ENCODE results near the gene ANKIB1. TPM values are rescaled to one million over a fixed set of nuclear protein-coding genes. Genes with fewer than 3 reads are reported as not detected.
"Not testable (repeated sequence)": the region's sequence is repeated elsewhere in the genome, so short reads cannot be mapped to it uniquely, and the experiment has no call there.

Gene ANKIB1
- total RNA-seq, 4 donors from 2014 or later = 35.0 to 42.0 (median 39.1) TPM

GRCh38 chr7:92343714-92344113 lies 97.9 kb downstream of the ANKIB1 start:
- no peak for TF ChIP-seq POLR2AphosphoS5 (IDR thresholded peaks at IDR 0.05)
- TF ChIP-seq POLR2A (IDR thresholded peaks at IDR 0.05) = no peak
- no peak for TF ChIP-seq CTCF (IDR thresholded peaks at IDR 0.05)
- no peak for TF ChIP-seq EP300 (IDR thresholded peaks at IDR 0.05)
- H3K4me3 ChIP-seq = no peak overlapping the region
- H3K27ac ChIP-seq = no peak overlapping the region
- peaks cover 0 to 42% of the 10 kb centered on the region in 2 donors for H3K36me3 ChIP-seq
- WGBS, 2 donors (ENCODE audit: low coverage in 1 of 2) = 87 to 97% methylated on average over 3 of the region's 3 CpGs
- no peak for ATAC-seq
- H3K9me3 ChIP-seq = no peaks in the 10 kb centered on the region
- H3K27me3 ChIP-seq = no peaks in the 10 kb centered on the region
- no peaks in the 10 kb centered on the region for H3K4me1 ChIP-seq

- Histone ChIP-seq H3K4me1 (no peaks in the 10 kb centered on the region), H3K36me3 (peaks cover 3 to 86% of the 10 kb centered on the region in 2 donors), H3K27me3 (no peaks in the 10 kb centered on the region), H3K9me3 (no peaks in the 10 kb centered on the region), H3K4me3 (no peak overlapping the region), H3K27ac (no peak overlapping the region)
- ATAC-seq = no peak
- TF ChIP-seq CTCF (IDR thresholded peaks at IDR 0.05) (no peak), POLR2AphosphoS5 (IDR thresholded peaks at IDR 0.05) (no peak), EP300 (IDR thresholded peaks at IDR 0.05) (no peak), POLR2A (IDR thresholded peaks at IDR 0.05) (no peak)
Measured at GRCh38 chr7:92352009-92352408, 106.2 kb downstream of the ANKIB1 start.

GRCh38 chr7:92354214-92354613 lies 108.4 kb downstream of the ANKIB1 start:
- ATAC-seq = no peak
- Histone ChIP-seq H3K36me3 (peaks cover 3 to 82% of the 10 kb centered on the region in 2 donors), H3K4me3 (no peak overlapping the region), H3K27me3 (no peaks in the 10 kb centered on the region), H3K4me1 (no peaks in the 10 kb centered on the region), H3K9me3 (no peaks in the 10 kb centered on the region), H3K27ac (no peak overlapping the region)
- 86 to 100% methylated on average over 1 of the region's 1 CpG for WGBS, 2 donors (ENCODE audit: low coverage in 1 of 2)
- TF ChIP-seq POLR2A (IDR thresholded peaks at IDR 0.05) = no peak
- no peak for TF ChIP-seq POLR2AphosphoS5 (IDR thresholded peaks at IDR 0.05)
- no peak for TF ChIP-seq CTCF (IDR thresholded peaks at IDR 0.05)
- no peak for TF ChIP-seq EP300 (IDR thresholded peaks at IDR 0.05)

- H3K4me1 ChIP-seq = no peaks in the 10 kb centered on the region
- no peaks in the 10 kb centered on the region for H3K9me3 ChIP-seq
- H3K27ac ChIP-seq = no peak overlapping the region
- no peak for ATAC-seq
- TF ChIP-seq POLR2A (IDR thresholded peaks at IDR 0.05) (no peak), CTCF (IDR thresholded peaks at IDR 0.05) (no peak), EP300 (IDR thresholded peaks at IDR 0.05) (no peak), POLR2AphosphoS5 (IDR thresholded peaks at IDR 0.05) (no peak)
- H3K27me3 ChIP-seq = no peaks in the 10 kb centered on the region
- H3K36me3 ChIP-seq = peaks cover 3 to 76% of the 10 kb centered on the region in 2 donors
- no peak overlapping the region for H3K4me3 ChIP-seq
Measured at GRCh38 chr7:92356406-92356805, 110.6 kb downstream of the ANKIB1 start.

GRCh38 chr7:92357260-92357659 lies 111.5 kb downstream of the ANKIB1 start:
- Histone ChIP-seq H3K4me3 (no peak overlapping the region), H3K27ac (no peak overlapping the region), H3K9me3 (no peaks in the 10 kb centered on the region), H3K36me3 (peaks cover 3 to 77% of the 10 kb centered on the region in 2 donors), H3K27me3 (no peaks in the 10 kb centered on the region), H3K4me1 (no peaks in the 10 kb centered on the region)
- 83 to 96% methylated on average over 1 to 3 of the region's 4 CpGs for WGBS, 2 donors (ENCODE audit: low coverage in 1 of 2)
- TF ChIP-seq POLR2AphosphoS5 (IDR thresholded peaks at IDR 0.05) = no peak
- no peak for TF ChIP-seq CTCF (IDR thresholded peaks at IDR 0.05)
- TF ChIP-seq EP300 (IDR thresholded peaks at IDR 0.05) = no peak
- TF ChIP-seq POLR2A (IDR thresholded peaks at IDR 0.05) = no peak
- ATAC-seq = no peak

GRCh38 chr7:92359179-92359578 lies 113.4 kb downstream of the ANKIB1 start:
- WGBS, 2 donors (ENCODE audit: low coverage in 1 of 2) = 100% methylated on average over 1 to 2 of the region's 2 CpGs
- H3K4me1 ChIP-seq, H3K27me3 ChIP-seq, H3K9me3 ChIP-seq, ATAC-seq, H3K4me3 ChIP-seq, H3K27ac ChIP-seq: not testable (repeated sequence)
- H3K36me3 ChIP-seq = peaks cover 0 to 77% of the 10 kb centered on the region in 2 donors
